Lung (tissue), 12 donors: ENCODE measurements around the gene MAN1A1. TPM values are rescaled to one million over a fixed set of nuclear protein-coding genes. Genes with fewer than 3 reads are reported as not detected.

Experiments
- ATAC-seq: fragments of 200-7000 bp; cut with Tn5 transposase; one replicate; pipeline ENCODE4 v1.9.1; 2020; ENCODE audit warnings: moderate number of reproducible peaks; ENCODE audit not compliant: insufficient read depth, low FRiP score
- DNase-seq, 3 donors: peaks; one replicate each; pipeline ENCODE4 v3.0.0-alpha.2; 2013 to 2017
- H3K27ac ChIP-seq, 2 donors: one replicate each; pipeline ENCODE4 v1.5.1; 2013; ENCODE audit warnings: mild to moderate bottlenecking in 2 of 2, moderate library complexity in 2 of 2, control low read depth in 1 of 2, inconsistent platforms in 1 of 2, low read depth in 1 of 2, low read length in 1 of 2
- H3K27me3 ChIP-seq, 3 donors: one replicate each; pipeline ENCODE4 v1.5.1; 2013; ENCODE audit warnings: low read length in 2 of 3; ENCODE audit not compliant: control insufficient read depth in 3 of 3, insufficient read depth in 3 of 3
- H3K36me3 ChIP-seq, 4 donors: one replicate each; pipeline ENCODE4 v1.5.1; 2013; ENCODE audit warnings: low read length in 4 of 4, mild to moderate bottlenecking in 1 of 4, moderate library complexity in 1 of 4; ENCODE audit not compliant: control insufficient read depth in 4 of 4, insufficient read depth in 4 of 4
- H3K4me1 ChIP-seq, 5 donors: one replicate each; pipeline ENCODE4 v1.5.1; 2013; ENCODE audit warnings: low read length in 5 of 5, mild to moderate bottlenecking in 2 of 5, moderate library complexity in 1 of 5; ENCODE audit not compliant: control insufficient read depth in 5 of 5, insufficient read depth in 5 of 5
- H3K4me3 ChIP-seq: one replicate; pipeline ENCODE4 v1.5.1; 2013; ENCODE audit warnings: mild to moderate bottlenecking, control low read depth, moderate library complexity
- H3K9ac ChIP-seq, 2 donors: one replicate each; pipeline ENCODE4 v1.5.1; 2013; ENCODE audit warnings: low read length in 2 of 2, control low read depth in 1 of 2; ENCODE audit not compliant: insufficient read depth in 1 of 2
- H3K9me3 ChIP-seq, 4 donors: one replicate each; pipeline ENCODE4 v1.5.1; 2013; ENCODE audit warnings: low read length in 3 of 4, mild to moderate bottlenecking in 1 of 4, moderate library complexity in 1 of 4; ENCODE audit not compliant: control insufficient read depth in 4 of 4, insufficient read depth in 3 of 4
- WGBS, 2 donors: extraction: QIAGEN DNeasy Blood & Tissue Kit; methylation state at CpG; one replicate each; pipeline ENCODE4 v1.1.7; 2013; 5-methylcytosine and 5-hydroxymethylcytosine counted together
- polyA plus RNA-seq, 2 donors: library from polyadenylated mRNA; stranded (reverse); fragments of 200-250 nt; gene quantifications; one replicate each; pipeline ENCODE4 v1.2.1, GENCODE V29; 2013
- total RNA-seq, 2 donors: library from RNA; depleted of rRNA in 1 of 2; stranded (reverse); fragments of >200 nt in 1 of 2; gene quantifications; one replicate each; pipeline ENCODE4 v1.2.1, GENCODE V29; 2014 to 2021
- TF ChIP-seq, protein P1 (sequence below): IDR thresholded peaks from 2 replicates; pipeline ENCODE4 v1.5.1; 2012; ENCODE audit warnings: mild to moderate bottlenecking; ENCODE audit errors: control extremely low read depth, extremely low read depth
- donor health status: control.
- donor health status: control.
- donor health status: Bipolar disorder and iron deficiency.
- donor health status: healthy.
- donor health status: DM: yes; HTN: yes; CAD: no.

MAN1A1 gene
- total and polyA plus RNA-seq, 4 donors: 13.9 to 71.0 (median 48.2) TPM

DNA sequence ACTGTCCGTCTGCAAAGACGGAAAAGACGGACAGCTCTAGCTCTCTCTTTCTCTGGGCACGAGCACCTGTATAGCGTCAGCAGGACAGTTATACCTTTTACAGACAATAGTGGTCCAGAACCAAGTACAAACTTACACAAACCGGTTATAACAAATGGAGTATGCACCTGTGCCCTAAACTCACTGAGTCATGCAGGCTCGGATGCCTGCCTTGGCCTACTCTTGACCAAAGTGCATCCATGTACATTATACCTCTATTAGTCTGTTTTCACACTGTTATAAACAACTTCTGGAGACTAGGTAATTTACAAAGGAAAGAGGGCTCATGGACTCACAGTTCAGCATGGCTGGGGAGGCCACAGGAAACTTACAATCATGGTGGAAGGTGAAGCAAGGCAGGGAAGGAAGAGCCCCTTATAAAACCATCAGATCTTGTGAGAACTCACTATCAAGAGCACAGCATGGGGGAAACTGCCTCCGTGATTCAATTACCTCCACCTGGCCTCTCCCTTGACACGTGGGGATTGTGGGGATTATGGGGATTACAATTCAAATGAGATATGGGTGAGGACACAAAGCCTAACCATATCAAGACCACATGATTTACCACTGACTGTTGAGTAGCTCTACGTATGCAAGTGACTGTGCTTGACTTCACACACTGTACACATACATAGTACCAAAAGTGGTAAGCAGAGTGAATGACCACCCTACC lies 23.1 kb downstream of the MAN1A1 start:
- Histone ChIP-seq H3K4me3 (no peak overlapping the region), H3K4me1 (peaks cover 0 to 18% (median 0%) of the 10 kb centered on the region in 5 donors), H3K27me3 (no peaks in the 10 kb centered on the region), H3K36me3 (peaks cover 0 to 5% (median 5%) of the 10 kb centered on the region in 4 donors), H3K9me3 (peaks cover 0 to 2% (median 0%) of the 10 kb centered on the region in 4 donors), H3K9ac (no peak overlapping the region), H3K27ac (no peak overlapping the region)
- no peak for ATAC-seq
- no peak for DNase-seq
- WGBS, 2 donors: 94 to 96% methylated on average over 10 of the region's 10 CpGs
- TF ChIP-seq, protein P1, sequence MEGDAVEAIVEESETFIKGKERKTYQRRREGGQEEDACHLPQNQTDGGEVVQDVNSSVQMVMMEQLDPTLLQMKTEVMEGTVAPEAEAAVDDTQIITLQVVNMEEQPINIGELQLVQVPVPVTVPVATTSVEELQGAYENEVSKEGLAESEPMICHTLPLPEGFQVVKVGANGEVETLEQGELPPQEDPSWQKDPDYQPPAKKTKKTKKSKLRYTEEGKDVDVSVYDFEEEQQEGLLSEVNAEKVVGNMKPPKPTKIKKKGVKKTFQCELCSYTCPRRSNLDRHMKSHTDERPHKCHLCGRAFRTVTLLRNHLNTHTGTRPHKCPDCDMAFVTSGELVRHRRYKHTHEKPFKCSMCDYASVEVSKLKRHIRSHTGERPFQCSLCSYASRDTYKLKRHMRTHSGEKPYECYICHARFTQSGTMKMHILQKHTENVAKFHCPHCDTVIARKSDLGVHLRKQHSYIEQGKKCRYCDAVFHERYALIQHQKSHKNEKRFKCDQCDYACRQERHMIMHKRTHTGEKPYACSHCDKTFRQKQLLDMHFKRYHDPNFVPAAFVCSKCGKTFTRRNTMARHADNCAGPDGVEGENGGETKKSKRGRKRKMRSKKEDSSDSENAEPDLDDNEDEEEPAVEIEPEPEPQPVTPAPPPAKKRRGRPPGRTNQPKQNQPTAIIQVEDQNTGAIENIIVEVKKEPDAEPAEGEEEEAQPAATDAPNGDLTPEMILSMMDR: no peak

DNA sequence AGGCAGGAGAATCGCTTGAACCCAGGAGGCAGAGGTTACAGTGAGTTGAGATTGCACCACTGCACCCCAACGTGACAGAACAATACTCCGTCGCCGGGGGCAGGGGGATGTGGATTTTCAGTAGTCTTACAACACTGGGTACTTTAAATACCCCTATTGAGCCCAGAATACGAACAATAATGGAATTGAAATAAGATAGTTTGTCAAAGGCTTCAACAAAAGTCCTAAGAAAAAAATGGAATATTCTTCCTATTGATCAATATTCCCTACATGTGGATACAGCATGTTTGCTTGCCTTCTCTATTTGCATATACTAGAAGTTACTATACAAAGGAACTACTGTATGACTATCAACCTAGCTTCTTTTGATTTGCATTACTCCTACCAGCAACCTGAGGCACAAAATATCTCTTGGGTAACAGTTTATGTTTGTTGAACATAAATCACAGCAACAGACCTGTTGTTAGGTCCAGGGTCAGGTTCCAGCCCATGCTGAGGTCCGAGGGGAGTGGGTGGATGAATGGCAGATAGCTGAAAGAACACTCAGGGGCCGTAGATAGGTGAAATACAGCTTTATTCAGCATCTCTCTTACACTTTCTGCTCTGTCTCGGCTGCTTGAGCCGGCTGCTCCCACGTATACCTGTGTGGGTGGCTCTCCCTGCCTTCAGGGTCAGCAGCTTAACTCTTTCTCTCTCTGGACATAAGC lies 23.8 kb downstream of the MAN1A1 start:
- DNase-seq: no peak
- Histone ChIP-seq H3K9me3 (peaks cover 0 to 2% (median 0%) of the 10 kb centered on the region in 4 donors), H3K27ac (no peak overlapping the region), H3K4me1 (peaks cover 0 to 17% (median 0%) of the 10 kb centered on the region in 5 donors), H3K4me3 (no peak overlapping the region), H3K36me3 (peaks cover 0 to 5% (median 5%) of the 10 kb centered on the region in 4 donors), H3K27me3 (no peaks in the 10 kb centered on the region), H3K9ac (no peak overlapping the region)
- ATAC-seq: no peak
- 81 to 94% methylated on average over 11 of the region's 11 CpGs for WGBS, 2 donors
- TF ChIP-seq, protein P1: no peak

DNA sequence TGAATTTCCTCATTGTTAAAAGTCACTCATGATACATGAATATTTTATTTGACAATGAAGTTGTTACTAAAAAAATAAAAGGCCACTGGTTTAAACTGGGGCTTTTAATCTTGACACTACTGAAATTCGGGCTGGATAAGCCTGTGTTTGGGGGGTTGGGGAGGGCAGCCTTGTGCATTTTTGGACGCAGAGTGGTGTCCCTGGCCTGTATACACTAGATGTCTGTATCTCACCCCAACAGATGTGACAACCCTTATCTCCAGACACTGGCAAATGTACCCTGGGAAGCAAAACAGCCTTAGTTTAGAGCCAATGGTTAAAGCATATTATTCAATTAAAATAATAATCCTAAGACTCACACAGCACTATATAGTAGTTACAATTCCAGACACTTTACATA lies 24.8 kb downstream of the MAN1A1 start:
- H3K4me1 ChIP-seq: peaks cover 0 to 14% (median 0%) of the 10 kb centered on the region in 5 donors
- no peak for DNase-seq
- H3K9ac ChIP-seq: no peak overlapping the region
- H3K4me3 ChIP-seq: no peak overlapping the region
- H3K27me3 ChIP-seq: no peaks in the 10 kb centered on the region
- H3K36me3 ChIP-seq: peaks cover 0 to 5% (median 5%) of the 10 kb centered on the region in 4 donors
- no peak for ATAC-seq
- no peak overlapping the region for H3K27ac ChIP-seq
- 81 to 91% methylated on average over 2 of the region's 2 CpGs for WGBS, 2 donors
- TF ChIP-seq, protein P1: no peak
- peaks cover 0 to 2% (median 0%) of the 10 kb centered on the region in 4 donors for H3K9me3 ChIP-seq
